AG08395 (cell line): ENCODE data around the gene SPTLC2.
"Not testable (repeated sequence)": the region's sequence is repeated elsewhere in the genome, so short reads cannot be mapped to it uniquely, and the experiment has no call there.

ENCODE experiments used
- DNase-seq: peaks from one replicate; pipeline ENCODE4 v3.0.0; 2012; ENCODE audit warnings: mixed read lengths, low spot score

Gene SPTLC2

DNA sequence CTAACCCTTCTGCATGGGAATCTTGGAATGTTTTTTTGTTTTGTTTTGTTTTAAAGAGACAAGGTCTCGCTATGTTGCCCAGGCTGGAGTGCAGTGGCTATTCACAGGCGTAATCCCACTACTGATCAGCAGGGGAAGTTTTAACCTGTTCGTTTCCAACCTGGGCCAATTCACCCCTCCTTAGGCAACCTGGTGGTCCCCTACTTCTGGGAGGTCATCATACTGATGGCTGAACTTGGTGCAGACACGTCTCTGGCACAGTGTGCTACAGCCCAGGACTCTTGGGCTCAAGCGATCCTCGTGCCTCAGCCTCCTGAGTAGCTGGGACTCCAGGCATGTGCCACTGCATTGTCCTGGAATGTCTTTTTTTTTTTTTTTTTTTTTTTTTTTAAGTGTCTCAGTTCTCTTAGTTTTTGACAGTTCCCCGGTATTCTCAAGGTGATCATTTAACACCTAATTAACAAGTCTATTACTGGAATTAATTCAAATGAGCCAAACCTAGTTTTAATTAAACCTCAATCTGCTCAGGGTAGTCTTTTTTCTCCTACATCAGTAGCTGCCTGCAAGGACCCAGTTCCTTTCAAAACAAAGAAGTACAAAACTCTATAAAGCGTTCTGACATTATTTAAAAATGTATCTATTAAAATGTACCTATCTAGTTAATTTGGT, 68.8 kb downstream of the SPTLC2 start:
- no peak for DNase-seq

DNA sequence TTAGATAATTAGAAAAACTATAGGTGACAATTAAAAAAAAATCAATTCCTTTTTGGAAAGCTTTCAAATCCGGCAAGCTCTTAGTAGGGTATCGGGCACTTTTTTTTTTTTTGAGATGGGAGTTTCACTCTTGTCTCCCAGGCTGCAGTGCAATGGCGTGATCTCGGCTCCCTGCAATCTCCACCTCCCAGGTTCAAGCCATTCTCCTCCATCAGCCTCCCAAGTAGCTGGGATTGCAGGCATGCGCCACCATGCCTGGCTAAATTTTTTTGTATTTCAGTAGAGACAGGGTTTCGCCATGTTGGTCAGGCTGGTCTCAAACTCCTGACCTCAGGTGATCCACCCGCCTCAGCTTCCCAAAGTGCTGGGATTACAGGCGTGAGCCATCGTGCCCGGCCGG, 71.3 kb downstream of the SPTLC2 start:
- DNase-seq = not testable (repeated sequence)

DNA sequence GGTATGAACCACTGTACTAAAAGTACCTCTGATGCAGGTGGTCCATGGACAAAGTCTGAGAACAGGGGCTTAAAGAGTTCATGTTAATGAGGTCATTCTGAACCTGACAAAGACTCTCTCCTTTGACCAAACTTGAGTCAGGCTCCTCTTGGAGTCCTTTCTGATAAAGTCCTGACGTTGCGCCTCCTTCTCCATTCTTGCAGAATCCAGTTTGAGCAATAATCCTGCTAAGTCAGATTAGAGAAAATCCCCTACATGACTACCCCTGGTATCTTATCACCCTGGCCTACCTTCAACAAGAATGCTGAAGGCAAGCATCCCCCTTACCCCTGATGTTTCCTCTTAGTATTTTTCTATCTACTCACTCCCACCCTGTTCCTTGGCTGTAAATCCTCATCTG, 71.9 kb downstream of the SPTLC2 start:
- DNase-seq = no peak

DNA sequence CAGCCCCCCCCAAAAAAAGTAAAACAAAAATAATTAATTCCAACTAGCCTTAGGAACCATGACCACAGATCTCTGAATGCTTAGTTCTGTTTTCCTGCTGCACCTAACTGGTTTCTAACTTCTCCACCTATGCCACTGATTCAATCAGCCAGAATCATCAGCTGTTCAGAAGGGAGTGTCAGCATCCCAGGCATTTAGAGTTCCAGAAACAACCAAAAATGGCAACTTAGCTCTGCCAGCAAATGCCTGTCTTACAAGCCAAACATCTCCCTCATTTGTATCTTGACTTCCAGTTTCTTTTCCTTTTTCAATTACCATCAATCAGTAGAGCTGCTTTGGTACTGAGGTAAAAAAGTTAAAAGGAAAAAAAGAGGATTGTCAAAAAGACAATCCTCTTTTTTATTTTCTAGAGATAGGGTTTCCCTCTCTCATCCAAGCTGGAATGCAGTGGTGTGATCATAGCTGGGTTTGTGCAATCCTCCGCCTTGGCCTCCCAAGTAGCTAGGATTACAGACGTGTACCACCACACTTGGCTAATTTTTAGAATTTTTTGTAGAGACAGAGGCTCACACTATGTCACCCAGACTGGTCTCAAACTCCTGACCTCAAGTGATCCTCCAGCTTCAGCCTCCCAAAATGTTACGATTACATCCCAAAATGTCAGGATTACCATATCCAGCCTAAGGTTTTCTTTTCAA, 72.7 kb downstream of the SPTLC2 start:
- no peak for DNase-seq

DNA sequence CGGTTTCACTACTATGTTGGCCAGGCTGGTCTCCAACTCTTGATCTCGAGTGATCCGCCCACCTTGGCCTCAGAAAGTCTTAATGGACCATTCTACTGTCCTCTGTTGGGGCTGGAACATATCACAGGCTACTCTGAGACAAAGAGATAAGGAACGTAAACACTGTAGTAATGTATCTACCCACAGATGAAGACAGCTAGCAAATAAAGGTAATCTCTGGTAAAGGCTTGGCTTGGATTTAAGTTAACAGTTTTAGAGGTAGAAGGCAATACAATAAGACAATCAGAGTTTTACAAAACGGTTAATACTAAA, 73.2 kb downstream of the SPTLC2 start:
- DNase-seq = no peak

DNA sequence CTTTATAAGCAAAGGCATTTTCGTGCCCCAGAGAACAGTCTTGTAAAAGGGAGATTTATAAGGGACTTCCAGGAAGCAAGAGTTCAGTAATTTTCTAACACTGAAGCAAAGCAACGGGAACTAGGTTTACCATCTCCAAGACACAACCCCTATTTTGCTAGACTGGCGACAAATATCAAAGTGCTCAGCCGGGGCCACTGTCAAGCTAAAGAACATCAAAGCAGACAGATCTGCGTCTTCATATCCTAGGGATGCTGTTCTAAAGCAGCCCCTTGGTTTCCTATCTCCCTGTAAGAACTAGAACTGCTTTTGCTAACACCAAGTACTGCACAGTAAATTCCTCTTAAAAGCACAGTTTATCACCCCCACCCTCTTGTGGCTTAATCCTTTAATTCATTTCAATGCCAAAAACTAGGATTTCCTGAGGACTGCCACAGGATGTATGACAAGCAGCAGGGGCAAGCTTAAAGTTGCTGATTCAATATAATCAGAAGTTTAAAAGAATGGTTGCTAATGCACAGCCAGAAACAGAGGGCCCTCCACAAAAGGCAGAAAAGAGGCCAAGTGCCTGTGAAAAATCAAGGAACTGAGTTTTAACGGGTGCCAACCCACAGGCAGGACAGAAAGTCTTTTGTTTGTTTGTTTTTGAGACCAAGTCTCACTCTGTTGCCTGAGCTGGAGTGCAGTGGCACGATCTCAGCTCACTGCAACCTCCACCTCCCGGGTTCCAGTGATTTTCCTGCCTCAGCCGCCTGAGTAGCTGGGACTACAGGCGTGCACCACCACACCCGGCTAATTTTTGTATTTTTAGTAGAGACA, 73.8 kb downstream of the SPTLC2 start:
- no peak for DNase-seq

DNA sequence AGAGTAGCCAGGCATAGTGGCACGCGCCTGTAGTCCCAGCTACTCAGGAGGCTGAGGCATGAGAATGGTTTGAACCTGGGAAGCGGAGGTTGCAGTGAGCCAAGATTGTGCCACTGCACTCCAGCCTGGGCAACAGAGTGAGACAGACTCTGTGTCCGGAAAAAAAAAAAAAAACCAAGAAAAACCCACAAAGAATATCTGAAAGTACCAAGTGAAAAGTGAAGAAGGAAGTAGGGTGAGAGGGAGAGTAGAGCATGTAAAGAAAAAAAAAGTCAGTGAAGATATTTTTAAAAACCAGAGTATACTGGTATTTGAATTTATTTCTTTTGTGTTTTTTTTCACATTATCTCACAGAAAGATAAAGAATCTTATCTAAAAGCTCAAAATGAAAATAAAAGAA, 74.5 kb downstream of the SPTLC2 start:
- DNase-seq = no peak

DNA sequence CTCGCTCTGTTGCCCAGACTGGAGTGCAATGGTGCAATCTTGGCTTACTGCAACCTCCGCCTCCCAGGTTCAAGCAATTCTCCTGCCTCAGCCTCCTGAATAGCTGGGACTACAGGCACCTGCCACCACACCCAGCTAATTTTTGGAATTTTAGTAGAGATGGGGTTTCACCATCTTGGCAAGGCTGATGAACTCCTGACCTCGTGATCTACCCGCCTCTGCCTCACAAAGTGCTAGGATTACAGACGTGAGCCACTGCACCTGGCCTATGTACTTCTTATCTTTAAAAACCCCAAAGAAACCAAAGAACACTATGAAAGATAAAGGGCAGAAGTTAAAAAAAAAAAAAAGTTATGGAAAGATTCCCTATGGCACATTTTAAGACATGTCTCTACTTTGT, 79.5 kb downstream of the SPTLC2 start:
- DNase-seq = not testable (repeated sequence)

DNA sequence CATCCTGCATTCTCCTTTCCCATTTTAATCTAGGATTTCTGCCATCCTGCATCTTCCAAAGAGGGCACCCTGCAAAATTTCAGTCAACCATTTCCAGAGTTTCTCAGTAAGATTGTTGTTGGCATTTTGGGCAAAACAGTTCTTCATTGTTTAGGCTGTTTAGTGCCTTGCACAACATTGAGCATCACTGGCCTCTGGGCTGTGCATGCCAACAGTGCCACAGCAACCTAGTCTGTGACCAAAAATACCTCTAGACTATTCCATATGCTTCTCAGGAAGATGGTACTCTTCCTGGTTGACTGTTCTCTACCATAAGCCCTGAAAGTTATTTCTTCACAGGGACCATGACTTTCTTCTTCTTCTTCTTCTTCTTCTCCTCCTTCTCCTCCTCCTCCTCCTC, 85.4 kb downstream of the SPTLC2 start:
- DNase-seq = no peak

DNA sequence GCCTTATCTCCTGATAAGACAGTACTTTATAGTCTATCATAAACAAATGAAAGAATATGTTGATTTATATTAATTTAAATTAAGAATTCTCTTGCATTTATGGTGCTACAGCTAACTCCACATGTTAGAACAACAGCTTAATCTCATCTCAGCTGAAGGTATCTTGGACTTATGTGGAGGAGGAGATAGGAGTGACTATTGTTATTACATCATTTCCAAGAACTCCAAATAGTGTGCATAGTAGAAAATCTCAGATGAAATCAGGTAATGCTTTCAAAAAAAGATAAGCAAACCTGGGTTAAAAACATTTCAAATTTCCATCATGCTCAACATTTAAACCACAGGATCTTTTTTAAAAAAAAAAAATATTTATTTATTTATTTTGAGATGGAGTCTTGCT, 86.5 kb downstream of the SPTLC2 start:
- no peak for DNase-seq

DNA sequence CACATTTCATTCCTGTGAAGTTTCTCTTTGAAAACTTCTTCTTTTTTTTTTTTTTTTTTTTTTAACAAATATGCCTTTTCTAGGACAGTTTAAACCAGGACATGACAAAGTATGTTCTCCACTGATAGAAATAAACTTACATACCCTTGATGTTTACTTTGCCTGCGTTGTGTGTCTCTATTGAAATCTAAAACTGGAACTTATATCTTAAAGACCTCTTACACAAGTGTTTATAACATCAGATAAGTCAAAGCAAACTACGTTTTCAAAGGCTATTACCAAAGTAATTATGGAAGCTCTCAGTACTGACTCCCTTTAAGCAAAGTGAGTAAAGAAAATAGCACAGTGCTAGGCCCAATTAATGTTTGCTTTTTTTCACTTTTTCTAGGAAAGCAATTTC, 87.2 kb downstream of the SPTLC2 start:
- no peak for DNase-seq

DNA sequence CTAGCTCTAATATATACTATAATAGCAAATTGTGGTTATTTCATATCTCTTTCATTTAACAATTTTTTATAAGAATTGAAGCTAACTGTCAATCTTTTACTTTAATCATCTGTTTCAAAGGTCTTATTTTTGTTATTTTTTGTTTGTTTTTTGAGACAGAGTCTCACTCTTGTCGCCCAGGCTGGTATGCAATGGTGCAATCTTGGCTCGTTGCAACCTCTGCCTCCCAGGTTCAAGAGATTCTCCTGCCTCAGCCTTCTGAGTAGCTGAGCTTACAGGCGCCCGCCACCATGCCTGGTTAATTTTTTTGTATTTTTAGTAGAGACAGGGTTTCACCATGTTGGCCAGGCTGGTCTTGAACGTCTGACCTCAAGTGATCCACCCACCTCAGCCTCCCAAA, 87.7 kb downstream of the SPTLC2 start:
- DNase-seq = not testable (repeated sequence)

DNA sequence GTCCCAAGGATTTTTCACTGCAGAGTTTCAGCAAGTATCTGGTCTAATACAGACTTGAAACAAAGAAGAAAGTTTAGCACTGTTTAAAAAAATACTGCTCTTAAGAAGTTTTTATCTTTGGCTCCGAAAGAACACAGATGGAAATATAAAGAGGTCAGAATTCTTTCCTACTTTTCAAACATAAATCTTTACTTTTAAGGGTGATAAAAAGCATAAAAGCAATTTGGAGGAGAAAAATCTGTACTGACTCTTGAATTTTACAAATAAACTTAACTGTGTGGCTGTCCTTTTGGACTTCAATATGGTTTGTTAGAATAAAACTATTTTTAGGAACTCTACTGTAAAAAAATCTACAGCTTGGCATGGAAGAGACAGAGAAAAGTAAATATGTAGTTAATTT, 90.2 kb downstream of the SPTLC2 start:
- DNase-seq = no peak

DNA sequence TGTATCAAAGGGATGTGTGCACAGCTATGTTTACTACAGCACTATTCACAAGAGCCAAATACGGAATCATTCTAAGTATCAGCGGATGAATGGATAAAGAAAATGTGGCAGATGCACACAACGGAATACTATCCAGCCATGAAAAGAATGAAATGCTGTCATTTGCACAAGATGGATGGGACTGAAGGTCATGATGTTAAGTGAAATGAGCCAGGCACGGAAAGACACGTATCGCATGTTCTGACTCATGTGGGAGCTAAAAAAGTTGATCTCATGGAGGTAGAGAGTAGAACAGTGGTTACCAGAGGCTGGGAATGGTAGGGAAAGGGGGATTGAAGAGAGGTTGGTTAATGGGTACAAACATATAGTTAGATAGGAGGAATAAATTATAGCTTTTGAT, 91.9 kb downstream of the SPTLC2 start:
- DNase-seq = no peak

DNA sequence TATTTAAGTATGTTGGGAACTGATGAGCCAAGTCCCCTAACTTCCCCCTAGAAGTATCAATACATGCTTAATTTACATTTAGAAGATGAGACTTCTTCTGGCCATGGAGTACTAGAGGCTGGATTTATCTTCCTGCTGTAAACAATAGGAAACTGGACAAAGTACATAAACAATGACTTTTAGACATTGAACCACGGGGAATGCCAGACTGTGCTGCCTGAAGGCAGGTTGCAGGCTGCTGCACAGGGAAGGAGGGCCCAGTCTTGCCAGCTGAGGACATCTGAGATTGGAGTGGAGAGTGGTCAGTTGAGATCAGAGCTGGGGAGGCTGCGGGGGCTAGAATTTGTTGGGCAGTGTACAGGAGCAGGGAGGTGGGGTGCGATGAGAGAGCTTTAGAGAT, 93.3 kb downstream of the SPTLC2 start:
- no peak for DNase-seq

DNA sequence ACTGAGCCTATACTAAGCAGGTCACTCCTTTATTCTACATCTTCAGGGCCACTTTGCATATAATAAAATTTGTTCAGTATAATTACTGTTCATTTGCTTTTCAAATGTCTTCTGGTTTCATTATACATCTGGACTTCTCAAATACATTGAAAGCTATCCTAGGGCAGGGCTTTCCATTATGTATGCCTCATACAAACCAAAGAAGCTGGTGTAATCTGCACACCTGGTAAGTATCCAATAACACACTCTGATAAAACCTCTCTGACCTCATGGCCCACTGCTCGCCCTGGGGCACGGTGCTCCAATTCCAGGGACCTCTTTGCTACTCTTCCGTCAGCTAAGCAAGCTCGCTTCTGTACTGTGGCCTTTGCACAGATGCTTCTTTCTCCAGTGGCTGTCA, 95.9 kb downstream of the SPTLC2 start:
- no peak for DNase-seq

DNA sequence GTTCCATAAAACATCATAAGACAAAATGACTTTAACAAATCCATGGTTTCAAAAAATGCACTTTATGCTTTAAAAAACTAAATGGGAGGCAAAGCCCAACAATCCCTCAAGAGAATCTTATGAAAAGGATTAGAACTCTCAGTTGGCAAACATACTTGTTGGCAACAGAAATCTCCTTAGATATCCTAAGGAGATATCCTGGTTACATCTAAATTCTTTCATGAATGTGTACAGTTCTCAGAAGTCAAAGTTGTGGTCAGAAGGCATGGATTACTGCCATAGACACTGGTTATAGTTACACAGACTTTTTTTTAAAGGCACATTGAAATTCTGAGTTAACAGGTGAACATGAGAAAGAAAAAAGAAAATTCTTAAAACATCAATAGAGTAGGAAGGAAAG, 100.3 kb downstream of the SPTLC2 start:
- no peak for DNase-seq

DNA sequence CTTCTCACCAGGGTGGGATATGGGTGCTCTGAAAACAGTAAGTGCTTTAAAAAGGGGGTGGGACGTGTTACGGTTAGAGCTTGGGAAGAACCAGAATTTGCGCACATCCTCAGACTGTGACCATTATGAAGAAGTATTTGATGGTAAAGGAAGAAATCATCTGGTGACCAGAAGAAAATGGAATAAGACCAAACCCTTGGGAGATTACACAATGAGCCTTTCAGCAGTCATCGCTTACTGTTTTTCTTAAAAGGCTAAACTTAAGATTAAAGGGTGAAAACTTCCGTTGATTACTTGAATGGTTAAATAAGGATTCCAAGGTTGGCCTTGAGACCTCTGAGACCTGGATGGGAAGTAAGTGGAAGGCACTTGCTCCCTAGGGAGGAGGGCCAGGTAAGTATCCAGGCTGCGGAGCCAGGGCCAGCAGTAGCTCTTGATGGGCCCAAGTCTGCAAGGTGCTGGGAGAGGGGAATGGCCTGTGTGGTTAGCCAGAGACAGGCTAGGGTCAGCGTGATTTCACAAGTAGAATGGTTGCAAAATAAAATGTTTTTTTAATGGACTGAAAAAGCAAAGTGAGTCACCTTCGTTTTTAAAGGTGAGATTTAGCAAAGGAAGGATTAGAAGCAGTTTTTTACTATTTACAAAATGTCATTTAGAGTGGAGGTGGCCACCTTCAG, 104.8 kb downstream of the SPTLC2 start:
- no peak for DNase-seq

DNA sequence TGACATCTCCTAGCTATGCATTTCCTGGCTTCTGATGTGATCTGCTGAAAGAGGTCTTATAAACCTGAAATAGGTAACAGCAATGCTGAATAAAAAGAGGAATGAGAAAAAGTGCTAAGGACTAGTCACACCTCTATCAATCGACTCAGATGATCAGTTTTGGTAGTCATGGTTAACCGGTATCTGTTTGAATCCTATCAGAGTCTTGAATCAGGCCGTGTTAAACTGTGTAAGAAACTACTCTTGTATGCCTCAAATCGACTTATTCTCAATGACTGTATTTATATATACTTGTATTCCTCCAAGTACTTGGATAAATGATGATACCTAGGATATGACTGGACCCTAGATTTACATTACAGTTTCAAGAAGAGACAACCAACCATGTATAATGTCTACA, 107.1 kb downstream of the SPTLC2 start:
- no peak for DNase-seq

DNA sequence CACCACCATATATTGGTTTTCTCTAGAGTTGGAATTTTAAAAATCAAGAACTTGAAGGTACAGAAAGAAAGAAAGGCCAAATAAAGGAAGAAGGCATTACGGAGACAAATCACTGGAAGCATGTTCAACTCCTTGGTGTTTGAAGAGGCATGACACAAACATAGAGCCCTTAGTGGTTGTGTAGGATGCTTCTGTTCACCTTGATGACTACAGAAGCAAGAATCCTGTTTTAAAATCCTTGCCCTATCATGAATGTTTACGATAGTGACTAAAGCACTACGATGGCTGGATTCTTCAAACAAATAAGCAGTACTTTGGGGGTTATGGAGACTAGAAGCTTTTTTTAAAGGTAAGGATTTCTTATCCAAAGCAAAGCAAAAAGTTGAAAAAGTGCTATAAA, 107.6 kb downstream of the SPTLC2 start:
- DNase-seq = no peak

DNA sequence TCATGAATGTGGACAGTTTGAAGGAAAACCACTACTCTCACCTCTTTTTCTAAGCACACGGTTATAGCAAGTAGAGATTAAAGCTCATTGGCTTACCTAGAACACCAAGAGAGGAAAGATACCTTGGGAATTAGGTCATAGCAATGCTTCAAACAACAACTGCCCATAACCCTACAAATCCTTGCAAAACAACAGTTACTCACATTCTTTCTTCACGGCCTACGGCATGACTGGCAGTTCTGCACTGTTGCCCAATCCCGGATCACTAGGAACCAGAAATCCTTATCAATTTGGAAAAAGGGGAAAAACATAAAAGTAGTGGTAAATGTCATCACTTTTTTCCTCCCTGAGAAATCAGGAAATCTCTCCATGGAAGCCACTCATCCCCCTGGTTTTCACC, 108.2 kb downstream of the SPTLC2 start:
- no peak for DNase-seq

DNA sequence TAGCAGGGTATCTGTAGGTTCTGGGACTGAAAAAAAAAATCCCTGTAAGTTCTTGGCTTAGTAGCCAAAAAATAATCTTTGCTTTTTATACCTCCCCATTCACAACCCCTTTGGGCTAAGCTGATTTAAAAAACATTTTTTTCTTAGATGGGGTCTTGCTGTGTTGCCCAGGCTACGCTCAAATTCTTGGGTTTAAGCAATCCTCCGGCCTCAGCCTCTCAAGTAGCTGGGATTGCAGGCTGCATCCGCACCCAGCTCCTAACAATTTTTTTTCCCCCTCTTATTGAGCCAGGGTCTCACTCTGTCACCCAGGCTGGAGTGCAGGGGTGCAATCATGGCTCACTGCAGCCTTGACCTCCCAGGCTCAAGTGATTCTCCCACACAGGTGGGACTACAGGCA, 108.7 kb downstream of the SPTLC2 start:
- DNase-seq = no peak

DNA sequence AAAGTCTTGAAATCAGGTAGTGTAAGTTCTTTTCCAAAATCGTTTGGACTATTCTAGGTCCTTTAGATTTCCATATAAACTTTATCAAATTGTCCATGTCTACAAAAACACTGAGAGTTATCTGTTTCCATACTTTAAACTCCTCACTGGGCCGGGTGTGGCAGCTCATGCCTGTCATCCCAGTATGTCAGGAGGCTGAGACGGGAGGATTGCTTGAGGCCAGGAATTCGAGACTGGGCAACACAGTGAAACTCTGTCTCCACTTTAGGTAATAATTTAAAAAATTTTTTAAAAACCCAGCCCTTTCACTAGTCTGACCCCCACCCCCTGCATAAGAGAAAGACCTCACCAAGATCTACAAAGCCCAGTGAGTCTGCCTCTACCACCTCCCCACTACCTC, 111.4 kb downstream of the SPTLC2 start:
- DNase-seq = no peak
